ENCODE data around the gene CELA2B.

CELA2B gene

DNA sequence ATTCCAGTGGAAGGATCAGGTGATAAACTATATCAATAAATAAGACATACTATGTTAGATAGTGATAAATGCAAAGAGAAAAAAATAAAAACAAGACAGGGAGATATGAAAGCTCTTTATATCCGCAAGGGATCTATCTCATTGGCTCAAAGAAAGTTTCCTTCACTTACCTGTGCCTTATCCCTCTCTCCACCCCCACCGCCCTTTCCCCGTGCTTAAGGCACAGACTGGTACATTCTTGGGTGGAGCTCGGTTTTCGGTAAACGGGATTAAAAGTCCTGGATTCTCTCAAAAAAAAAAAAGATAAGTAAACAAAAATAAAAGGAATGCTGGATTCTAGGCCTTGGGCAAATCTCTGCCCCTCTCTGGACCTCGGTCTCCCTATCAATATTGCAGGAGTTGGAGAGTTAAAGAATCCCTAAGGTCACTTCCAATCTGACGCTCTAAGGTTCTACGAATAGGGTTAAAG is 50.2 kb downstream of the CELA2B start:
- POLR2A ChIA-PET (ENCODE audit: low non-redundant PET): no interaction called here
- DNase-seq (ENCODE audit: low spot score): no peak
- peak overlapping the region; percentile 89 for H3K27ac ChIP-seq
- CTCF ChIA-PET: no interaction called here
- TF ChIP-seq, protein P1, sequence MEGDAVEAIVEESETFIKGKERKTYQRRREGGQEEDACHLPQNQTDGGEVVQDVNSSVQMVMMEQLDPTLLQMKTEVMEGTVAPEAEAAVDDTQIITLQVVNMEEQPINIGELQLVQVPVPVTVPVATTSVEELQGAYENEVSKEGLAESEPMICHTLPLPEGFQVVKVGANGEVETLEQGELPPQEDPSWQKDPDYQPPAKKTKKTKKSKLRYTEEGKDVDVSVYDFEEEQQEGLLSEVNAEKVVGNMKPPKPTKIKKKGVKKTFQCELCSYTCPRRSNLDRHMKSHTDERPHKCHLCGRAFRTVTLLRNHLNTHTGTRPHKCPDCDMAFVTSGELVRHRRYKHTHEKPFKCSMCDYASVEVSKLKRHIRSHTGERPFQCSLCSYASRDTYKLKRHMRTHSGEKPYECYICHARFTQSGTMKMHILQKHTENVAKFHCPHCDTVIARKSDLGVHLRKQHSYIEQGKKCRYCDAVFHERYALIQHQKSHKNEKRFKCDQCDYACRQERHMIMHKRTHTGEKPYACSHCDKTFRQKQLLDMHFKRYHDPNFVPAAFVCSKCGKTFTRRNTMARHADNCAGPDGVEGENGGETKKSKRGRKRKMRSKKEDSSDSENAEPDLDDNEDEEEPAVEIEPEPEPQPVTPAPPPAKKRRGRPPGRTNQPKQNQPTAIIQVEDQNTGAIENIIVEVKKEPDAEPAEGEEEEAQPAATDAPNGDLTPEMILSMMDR (conservative IDR thresholded peaks at IDR 0.05; ENCODE audit: low read depth): no peak

DNA sequence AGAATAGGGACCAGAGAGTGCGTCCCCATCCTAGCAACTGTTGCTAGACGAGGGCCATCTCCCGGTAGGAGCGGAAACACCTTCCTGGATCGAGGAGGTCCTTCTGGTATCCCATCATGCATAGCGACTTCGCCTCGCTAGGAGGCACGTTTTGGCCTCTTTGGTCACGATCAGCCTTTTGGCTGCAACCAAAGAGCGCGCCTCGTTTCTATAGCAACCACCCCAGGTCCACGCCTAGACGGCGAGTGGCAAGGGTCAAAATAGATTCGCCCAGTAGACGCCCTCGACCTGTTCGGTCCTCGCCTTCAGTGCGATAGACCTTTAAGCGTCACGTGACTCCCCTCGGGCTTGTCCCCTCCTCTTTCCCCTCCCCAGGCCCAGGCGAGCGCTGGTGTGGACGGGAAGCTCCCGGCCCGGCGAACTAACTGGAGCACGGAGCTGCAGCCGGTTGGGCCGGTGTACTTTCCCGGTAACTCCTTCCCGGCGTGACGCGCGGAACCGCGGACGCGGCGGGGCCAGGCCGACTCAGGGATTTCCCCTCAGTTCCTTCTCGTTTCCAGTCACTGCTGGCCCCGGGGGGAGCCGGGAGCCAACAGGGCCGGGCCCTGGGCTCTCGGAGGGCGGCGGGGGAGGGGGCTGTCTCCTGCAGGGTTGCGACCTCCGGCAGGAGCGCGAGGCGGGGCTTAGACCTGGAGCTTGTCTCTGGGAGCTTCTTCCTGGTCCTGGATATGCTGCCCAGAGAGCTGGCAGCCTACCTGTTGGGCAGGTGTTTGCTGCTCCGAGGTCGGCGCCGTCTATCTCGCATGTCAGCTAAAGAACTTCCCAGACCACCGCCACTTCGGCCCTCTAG is 50.8 kb downstream of the CELA2B start, which contains the start of gene DNAJC16:
Gene DNAJC16, plus strand, starts transcription at position 359 of the 850 bp plus-strand sequence. CDS start 2,258 bp downstream, outside the sequence.
- TF ChIP-seq, protein P1 (conservative IDR thresholded peaks at IDR 0.05; ENCODE audit: low read depth): no peak
- ChIA-PET CTCF (interaction anchor here (0.6 kb wide), 1 partner anchor 96 kb away, joined by 3 read pairs; no protein-coding TSS in a partner anchor), POLR2A (ENCODE audit: low non-redundant PET) (interaction anchor here (0.7 kb wide), 1 partner anchor 92 kb away, joined by 3 read pairs; no protein-coding TSS in a partner anchor)
- peak within 1 kb of the TSS; percentile 89 for H3K27ac ChIP-seq
- DNase-seq (ENCODE audit: low spot score): peak; percentile 96

DNA sequence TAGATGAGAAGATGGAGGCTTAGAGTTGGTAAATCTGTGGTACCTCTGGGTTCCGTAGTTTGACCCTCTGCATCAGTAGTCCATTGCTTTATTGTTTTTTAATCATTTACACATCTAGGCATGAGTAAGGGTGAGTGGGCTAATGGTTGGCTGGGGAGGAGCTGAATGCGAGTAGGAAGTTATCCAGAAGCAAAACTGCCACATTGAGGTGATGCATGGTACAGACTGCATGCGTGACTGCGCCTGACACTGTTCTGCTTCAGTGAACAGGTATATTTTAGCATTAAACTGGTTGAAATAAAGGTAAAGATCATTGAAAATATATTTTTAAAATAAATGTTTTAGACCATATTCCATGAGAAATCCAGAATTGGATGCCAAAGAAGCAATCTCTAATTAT is 55.1 kb downstream of the CELA2B start:
- DNase-seq (ENCODE audit: low spot score): no peak
- ChIA-PET CTCF (no interaction called here), POLR2A (ENCODE audit: low non-redundant PET) (no interaction called here)
- TF ChIP-seq, protein P1 (conservative IDR thresholded peaks at IDR 0.05; ENCODE audit: low read depth): no peak
- H3K27ac ChIP-seq: no peak overlapping the region

DNA sequence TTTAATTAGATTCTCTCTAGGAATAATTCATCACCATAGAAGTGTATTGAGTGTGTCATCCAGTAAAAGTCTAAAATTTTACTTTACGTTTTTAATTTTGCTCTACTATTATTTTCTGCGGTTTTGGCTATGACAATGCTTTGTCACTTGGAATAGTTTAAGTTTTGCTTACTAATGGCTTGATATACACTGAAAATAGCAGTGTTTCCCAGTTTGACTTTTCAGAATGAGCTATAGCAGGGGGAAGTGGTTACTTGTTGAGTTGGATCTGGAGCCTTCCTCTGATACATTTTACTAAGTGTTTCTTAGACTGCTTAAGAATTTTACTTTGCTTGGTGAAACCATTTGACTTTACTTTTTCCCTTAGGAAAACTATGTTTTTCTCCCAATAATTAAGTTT is 55.8 kb downstream of the CELA2B start:
- ChIA-PET CTCF (no interaction called here), POLR2A (ENCODE audit: low non-redundant PET) (no interaction called here)
- TF ChIP-seq, protein P1 (conservative IDR thresholded peaks at IDR 0.05; ENCODE audit: low read depth): no peak
- DNase-seq (ENCODE audit: low spot score): no peak
- H3K27ac ChIP-seq: no peak overlapping the region

DNA sequence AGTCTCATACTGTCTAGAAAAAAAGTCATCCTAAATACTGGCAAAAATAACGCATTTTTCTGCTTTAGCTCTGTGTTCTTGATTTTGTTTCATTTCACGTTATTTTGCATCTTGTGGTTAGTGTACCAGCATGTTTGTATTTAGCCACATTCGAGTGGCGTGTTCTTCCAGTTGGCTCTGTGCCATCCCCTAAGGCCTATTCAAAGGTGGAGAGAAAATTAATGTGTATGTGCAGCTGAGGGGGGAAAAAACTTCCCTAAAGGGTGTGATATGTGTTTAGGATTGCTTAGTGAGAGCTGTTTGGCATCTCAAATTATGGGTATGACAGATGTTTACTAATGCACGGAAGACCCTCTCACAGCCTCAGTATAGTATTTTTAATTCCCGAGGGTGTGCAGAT is 62.9 kb downstream of the CELA2B start:
- peak; percentile 13 for DNase-seq (ENCODE audit: low spot score)
- TF ChIP-seq, protein P1 (conservative IDR thresholded peaks at IDR 0.05; ENCODE audit: low read depth): no peak
- no peak overlapping the region for H3K27ac ChIP-seq
- ChIA-PET POLR2A (ENCODE audit: low non-redundant PET) (no interaction called here), CTCF (no interaction called here)

DNA sequence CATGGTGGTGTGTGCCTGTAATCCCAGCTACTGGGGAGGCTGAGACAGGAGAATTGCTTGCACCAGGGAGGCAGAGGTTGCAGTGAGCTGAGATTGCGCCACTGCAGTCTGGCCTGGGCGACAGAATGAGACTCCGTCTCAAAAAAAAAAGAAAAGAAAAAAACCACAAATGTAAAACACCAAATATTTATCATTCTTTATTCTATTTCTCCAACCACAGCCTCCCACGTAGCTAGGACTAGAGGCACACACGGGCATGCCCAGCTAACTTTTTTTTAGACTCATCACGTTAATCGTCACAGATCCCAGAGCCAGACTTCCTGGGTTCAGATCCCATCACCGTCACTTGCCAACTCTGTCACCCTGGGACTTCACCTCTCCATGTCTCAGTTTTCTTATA is 64.3 kb downstream of the CELA2B start:
- ChIA-PET POLR2A (ENCODE audit: low non-redundant PET) (no interaction called here), CTCF (no interaction called here)
- H3K27ac ChIP-seq: peak overlapping the region; percentile 18; the same call in 1 of the 2 replicates
- no peak for DNase-seq (ENCODE audit: low spot score)
- TF ChIP-seq, protein P1 (conservative IDR thresholded peaks at IDR 0.05; ENCODE audit: low read depth): no peak

Measured in RWPE1 (cell line).